ENCODE results near the gene POLR2A. TPM values are rescaled to one million over a fixed set of nuclear protein-coding genes. Genes with fewer than 3 reads are reported as not detected.
A peak's percentile ranks its signal among the peaks of the same experiment; 100 is the strongest.

POLR2A gene
- total RNA-seq, 1 donor from 2014 or later = 121 TPM

- Mint-ChIP-seq H3K4me3 (ENCODE audit: unreplicated experiment) (peak overlapping the region; percentile 69), H3K27ac (ENCODE audit: unreplicated experiment) (no peak overlapping the region), H3K4me1 (ENCODE audit: low read depth) (peaks cover 36% of the 10 kb centered on the region), H3K27me3 (ENCODE audit: low read depth) (peaks cover 10% of the 10 kb centered on the region), H3K36me3 (ENCODE audit: low read depth) (peaks cover 3% of the 10 kb centered on the region), H3K9me3 (ENCODE audit: low read depth) (no peaks in the 10 kb centered on the region)
- DNase-seq (ENCODE audit: low spot score) = no peak
- no peak for TF ChIP-seq CTCF (IDR thresholded peaks at IDR 0.05)
Observed at GRCh38 chr17:7445619-7445968, 38.6 kb upstream of the POLR2A start.

GRCh38 chr17:7448461-7448860 lies 35.7 kb upstream of the POLR2A start:
- Mint-ChIP-seq H3K27me3 (ENCODE audit: low read depth) (peaks cover 10% of the 10 kb centered on the region), H3K36me3 (ENCODE audit: low read depth) (peaks cover 3% of the 10 kb centered on the region), H3K4me3 (ENCODE audit: unreplicated experiment) (no peak overlapping the region), H3K27ac (ENCODE audit: unreplicated experiment) (no peak overlapping the region), H3K4me1 (ENCODE audit: low read depth) (peaks cover 31% of the 10 kb centered on the region), H3K9me3 (ENCODE audit: low read depth) (no peaks in the 10 kb centered on the region)
- no peak for DNase-seq (ENCODE audit: low spot score)
- TF ChIP-seq CTCF (IDR thresholded peaks at IDR 0.05) = no peak

- Mint-ChIP-seq H3K4me3 (ENCODE audit: unreplicated experiment) (no peak overlapping the region), H3K27me3 (ENCODE audit: low read depth) (no peaks in the 10 kb centered on the region), H3K27ac (ENCODE audit: unreplicated experiment) (peak overlapping the region; percentile 52), H3K36me3 (ENCODE audit: low read depth) (peaks cover 6% of the 10 kb centered on the region), H3K9me3 (ENCODE audit: low read depth) (no peaks in the 10 kb centered on the region), H3K4me1 (ENCODE audit: low read depth) (peaks cover 19% of the 10 kb centered on the region)
- no peak for DNase-seq (ENCODE audit: low spot score)
- no peak for TF ChIP-seq CTCF (IDR thresholded peaks at IDR 0.05)
Observed at GRCh38 chr17:7459961-7460545, 24.1 kb upstream of the POLR2A start.

GRCh38 chr17:7460850-7461660 lies 23.1 kb upstream of the POLR2A start:
- no peaks in the 10 kb centered on the region for H3K27me3 Mint-ChIP-seq (ENCODE audit: low read depth)
- H3K4me3 Mint-ChIP-seq (ENCODE audit: unreplicated experiment) = no peak overlapping the region
- H3K27ac Mint-ChIP-seq (ENCODE audit: unreplicated experiment) = no peak overlapping the region

More at GRCh38 chr17:7460850-7461660, 23.1 kb upstream of the POLR2A start:
- TF ChIP-seq CTCF (IDR thresholded peaks at IDR 0.05) = no peak
- Mint-ChIP-seq H3K4me1 (ENCODE audit: low read depth) (peaks cover 14% of the 10 kb centered on the region), H3K36me3 (ENCODE audit: low read depth) (peaks cover 8% of the 10 kb centered on the region), H3K9me3 (ENCODE audit: low read depth) (no peaks in the 10 kb centered on the region)
- no peak for DNase-seq (ENCODE audit: low spot score)

All from chondrocyte (in vitro differentiated cells).